ENCODE results near the gene ELAVL2.

ELAVL2 gene

DNA sequence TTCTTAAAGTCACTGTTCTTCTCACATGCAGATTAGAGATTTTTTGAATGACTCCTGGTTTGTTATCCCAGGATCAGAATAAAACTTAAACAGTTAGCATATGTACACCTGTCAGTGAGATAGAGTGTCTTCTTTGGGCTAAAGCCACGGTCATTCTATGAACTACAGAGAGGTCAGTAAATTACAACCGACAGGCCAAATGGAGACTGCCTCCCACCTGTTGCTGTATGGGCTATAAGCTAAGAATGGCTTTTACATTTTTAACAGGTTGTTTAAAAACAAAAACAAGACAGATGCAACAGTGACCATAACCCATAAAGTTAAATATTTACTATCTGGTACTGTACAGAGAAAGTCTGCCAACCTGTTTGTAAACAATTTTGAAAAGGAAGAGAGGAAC is 125.7 kb downstream of the ELAVL2 start:
- H3K4me3 ChIP-seq (ENCODE audit: low read depth, low read length): no peak overlapping the region
- no peak for DNase-seq (ENCODE audit: low read depth, low spot score)
- TF ChIP-seq, protein P1, sequence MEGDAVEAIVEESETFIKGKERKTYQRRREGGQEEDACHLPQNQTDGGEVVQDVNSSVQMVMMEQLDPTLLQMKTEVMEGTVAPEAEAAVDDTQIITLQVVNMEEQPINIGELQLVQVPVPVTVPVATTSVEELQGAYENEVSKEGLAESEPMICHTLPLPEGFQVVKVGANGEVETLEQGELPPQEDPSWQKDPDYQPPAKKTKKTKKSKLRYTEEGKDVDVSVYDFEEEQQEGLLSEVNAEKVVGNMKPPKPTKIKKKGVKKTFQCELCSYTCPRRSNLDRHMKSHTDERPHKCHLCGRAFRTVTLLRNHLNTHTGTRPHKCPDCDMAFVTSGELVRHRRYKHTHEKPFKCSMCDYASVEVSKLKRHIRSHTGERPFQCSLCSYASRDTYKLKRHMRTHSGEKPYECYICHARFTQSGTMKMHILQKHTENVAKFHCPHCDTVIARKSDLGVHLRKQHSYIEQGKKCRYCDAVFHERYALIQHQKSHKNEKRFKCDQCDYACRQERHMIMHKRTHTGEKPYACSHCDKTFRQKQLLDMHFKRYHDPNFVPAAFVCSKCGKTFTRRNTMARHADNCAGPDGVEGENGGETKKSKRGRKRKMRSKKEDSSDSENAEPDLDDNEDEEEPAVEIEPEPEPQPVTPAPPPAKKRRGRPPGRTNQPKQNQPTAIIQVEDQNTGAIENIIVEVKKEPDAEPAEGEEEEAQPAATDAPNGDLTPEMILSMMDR (IDR thresholded peaks at IDR 0.05; ENCODE audit: low read depth, low read length): no peak
- in situ Hi-C loops (cut with HindIII; ENCODE audit: low sequenced_read_pairs): no loop called here

DNA sequence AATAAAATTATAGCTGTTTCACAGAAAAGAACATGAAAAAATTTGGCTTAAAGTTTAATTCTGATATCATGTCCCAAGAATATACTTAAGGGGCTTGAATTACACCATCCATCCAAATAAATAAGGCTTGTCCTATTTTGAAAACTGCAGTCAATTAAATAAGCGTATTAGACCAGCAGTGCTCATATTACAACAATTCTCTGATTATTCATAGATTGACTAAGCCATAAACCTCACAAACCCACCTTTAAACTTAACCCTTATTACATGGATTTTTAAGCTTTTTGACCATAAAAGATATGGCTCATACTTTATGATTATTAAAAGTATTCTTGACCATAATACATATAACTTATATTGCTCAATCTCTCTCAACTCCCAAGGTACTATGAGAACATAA is 127.9 kb downstream of the ELAVL2 start:
- no peak overlapping the region for H3K4me3 ChIP-seq (ENCODE audit: low read depth, low read length)
- DNase-seq (ENCODE audit: low read depth, low spot score): no peak
- in situ Hi-C loops (cut with HindIII; ENCODE audit: low sequenced_read_pairs): no loop called here
- TF ChIP-seq, protein P1 (IDR thresholded peaks at IDR 0.05; ENCODE audit: low read depth, low read length): no peak

DNA sequence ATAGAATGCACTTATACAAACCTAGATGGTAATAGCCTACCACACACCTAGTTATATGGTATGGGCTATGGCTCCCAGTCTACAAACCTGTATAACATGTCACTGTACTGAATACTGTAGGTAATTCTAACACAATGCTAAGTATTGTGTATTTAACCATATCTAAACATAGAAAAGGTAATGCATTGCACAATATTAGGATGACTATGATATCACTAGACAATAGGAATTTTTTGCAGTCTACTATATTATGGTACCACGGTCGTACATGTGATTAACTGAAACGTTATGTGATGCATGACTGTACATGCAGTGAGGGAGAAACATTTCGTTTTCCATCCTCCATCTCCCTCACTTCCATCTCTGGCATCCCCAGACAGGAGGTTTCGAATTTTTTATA is 130.5 kb downstream of the ELAVL2 start:
- no peak for DNase-seq (ENCODE audit: low read depth, low spot score)
- in situ Hi-C loops (cut with HindIII; ENCODE audit: low sequenced_read_pairs): no loop called here
- H3K4me3 ChIP-seq (ENCODE audit: low read depth, low read length): no peak overlapping the region
- TF ChIP-seq, protein P1 (IDR thresholded peaks at IDR 0.05; ENCODE audit: low read depth, low read length): no peak

DNA sequence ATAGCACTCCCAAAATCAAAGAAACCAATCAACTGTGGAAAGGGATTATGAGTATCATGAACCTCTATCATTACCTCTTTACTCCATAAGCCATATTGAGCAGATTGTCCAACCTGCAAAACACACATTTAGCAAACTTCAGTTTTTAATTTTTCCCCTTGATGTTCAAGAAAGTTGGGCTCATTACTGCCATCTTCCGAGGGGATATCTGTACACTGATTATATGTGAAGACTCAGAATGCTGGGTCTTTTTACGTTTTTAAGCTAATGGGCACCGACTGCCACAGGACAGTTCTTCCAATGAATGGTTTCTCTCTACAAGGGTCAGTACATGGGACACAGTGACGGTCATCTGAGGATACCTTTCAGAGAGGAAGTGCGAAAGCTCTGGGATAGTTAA is 132.7 kb downstream of the ELAVL2 start:
- no peak overlapping the region for H3K4me3 ChIP-seq (ENCODE audit: low read depth, low read length)
- TF ChIP-seq, protein P1 (IDR thresholded peaks at IDR 0.05; ENCODE audit: low read depth, low read length): no peak
- in situ Hi-C loops (cut with HindIII; ENCODE audit: low sequenced_read_pairs): no loop called here
- DNase-seq (ENCODE audit: low read depth, low spot score): no peak

DNA sequence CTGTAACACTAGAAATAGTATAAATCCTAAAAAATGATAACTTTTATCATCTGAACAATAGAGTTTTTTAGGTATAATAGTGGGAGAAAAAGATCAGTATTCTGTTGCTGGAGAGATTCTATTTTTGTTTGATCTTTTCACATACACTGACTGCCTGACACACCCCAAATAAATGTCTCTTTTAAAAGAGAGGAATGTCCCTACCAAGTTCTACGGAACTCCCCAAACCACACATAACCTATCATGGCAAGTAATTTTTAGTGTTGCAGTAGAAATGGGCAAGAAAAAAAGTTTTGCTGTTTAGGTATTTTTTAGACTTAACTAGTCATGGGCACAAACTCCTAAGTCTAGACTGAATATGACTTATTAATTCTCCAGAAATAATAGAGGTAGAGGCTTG is 139.1 kb downstream of the ELAVL2 start:
- in situ Hi-C loops (cut with HindIII; ENCODE audit: low sequenced_read_pairs): no loop called here
- H3K4me3 ChIP-seq (ENCODE audit: low read depth, low read length): no peak overlapping the region
- TF ChIP-seq, protein P1 (IDR thresholded peaks at IDR 0.05; ENCODE audit: low read depth, low read length): no peak
- DNase-seq (ENCODE audit: low read depth, low spot score): peak; percentile 31

DNA sequence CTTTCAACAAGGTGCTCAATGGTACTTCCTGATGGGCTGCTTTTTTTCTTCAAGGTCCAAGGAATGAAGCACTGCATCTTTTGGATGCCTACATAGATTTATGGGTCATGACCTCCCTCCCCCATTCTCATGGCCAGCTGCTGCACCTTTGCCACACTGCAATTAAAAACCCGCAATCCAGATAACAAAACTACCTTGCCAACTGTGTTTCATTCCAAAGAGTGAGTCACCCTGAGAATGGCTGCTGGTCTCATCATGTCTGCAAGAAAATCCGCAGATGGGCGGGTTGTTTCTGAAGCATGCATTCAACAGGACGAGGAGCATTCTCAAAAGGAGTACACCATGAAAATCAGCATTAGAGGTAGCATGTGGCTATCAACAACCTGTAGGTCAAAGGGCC is 139.8 kb downstream of the ELAVL2 start:
- DNase-seq (ENCODE audit: low read depth, low spot score): peak; percentile 85
- TF ChIP-seq, protein P1 (IDR thresholded peaks at IDR 0.05; ENCODE audit: low read depth, low read length): no peak
- in situ Hi-C loops (cut with HindIII; ENCODE audit: low sequenced_read_pairs): no loop called here
- no peak overlapping the region for H3K4me3 ChIP-seq (ENCODE audit: low read depth, low read length)

DNA sequence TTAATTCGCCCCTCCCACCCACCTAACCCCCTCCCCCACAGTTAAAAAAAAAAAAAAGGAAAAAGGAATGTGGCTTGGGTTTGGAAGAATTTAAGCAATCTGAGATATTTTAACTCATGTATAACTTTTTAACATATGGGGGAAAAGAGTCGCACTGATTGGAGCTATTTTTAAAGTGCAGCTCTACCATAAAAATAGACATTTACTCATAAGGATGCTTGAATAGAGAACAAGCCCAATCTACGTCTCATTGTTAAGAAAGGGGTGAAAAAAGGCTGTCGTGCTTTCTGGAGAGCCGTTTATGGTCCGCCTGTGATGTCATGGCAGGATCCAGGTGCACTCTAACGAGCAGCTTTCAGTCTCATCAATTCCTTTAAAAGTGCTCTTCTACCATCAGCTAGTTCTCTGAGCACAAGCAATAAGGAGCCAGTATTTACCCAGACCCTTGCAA is 142.4 kb downstream of the ELAVL2 start:
- no peak overlapping the region for H3K4me3 ChIP-seq (ENCODE audit: low read depth, low read length)
- peak; percentile 15 for DNase-seq (ENCODE audit: low read depth, low spot score)
- in situ Hi-C loops (cut with HindIII; ENCODE audit: low sequenced_read_pairs): no loop called here
- TF ChIP-seq, protein P1 (IDR thresholded peaks at IDR 0.05; ENCODE audit: low read depth, low read length): no peak
